Panc1 (cell line): Measurements from ENCODE around the gene PRR36.

ENCODE experiments used
- POLR2AphosphoS5 ChIP-seq: IDR thresholded peaks from 2 replicates; pipeline ENCODE4 v1.6.1; 2012; ENCODE audit warnings: mild to moderate bottlenecking, low read depth, low read length, moderate library complexity
- TF ChIP-seq, protein P1 (sequence below): fragments of 450-650 bp; IDR thresholded peaks from 2 replicates; pipeline ENCODE4 v1.5.1; 2017; ENCODE audit warnings: mild to moderate bottlenecking

DNA sequence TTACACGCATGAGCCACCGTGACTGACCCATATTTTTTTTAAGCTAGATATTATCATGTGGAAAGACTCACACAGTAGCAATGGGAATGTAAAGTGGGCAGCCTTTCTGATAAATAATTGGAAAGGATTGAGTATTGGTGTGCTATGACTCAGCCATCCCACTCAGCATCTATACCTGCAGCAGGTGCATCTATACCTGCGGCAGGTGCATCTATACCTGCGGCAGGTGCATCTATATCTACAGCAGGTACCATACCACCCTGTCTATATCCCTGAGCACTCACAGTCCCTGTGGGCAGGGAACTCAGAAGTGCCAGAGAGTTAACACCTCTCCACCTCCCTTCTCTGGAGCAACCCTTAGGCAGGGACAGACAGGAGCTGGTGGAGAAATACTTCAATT lies 8.9 kb upstream of the PRR36 start:
- TF ChIP-seq, protein P1, sequence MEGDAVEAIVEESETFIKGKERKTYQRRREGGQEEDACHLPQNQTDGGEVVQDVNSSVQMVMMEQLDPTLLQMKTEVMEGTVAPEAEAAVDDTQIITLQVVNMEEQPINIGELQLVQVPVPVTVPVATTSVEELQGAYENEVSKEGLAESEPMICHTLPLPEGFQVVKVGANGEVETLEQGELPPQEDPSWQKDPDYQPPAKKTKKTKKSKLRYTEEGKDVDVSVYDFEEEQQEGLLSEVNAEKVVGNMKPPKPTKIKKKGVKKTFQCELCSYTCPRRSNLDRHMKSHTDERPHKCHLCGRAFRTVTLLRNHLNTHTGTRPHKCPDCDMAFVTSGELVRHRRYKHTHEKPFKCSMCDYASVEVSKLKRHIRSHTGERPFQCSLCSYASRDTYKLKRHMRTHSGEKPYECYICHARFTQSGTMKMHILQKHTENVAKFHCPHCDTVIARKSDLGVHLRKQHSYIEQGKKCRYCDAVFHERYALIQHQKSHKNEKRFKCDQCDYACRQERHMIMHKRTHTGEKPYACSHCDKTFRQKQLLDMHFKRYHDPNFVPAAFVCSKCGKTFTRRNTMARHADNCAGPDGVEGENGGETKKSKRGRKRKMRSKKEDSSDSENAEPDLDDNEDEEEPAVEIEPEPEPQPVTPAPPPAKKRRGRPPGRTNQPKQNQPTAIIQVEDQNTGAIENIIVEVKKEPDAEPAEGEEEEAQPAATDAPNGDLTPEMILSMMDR = no peak
- no peak for TF ChIP-seq POLR2AphosphoS5
